Breast epithelium (tissue), 3 donors: ENCODE data around the gene HMGN5.

Experiments
- POLR2A ChIP-seq: fragments of 450-650 bp; IDR thresholded peaks from one replicate; pipeline ENCODE4 v1.6.1; 2016; ENCODE audit warnings: antibody characterized with exemption, mild to moderate bottlenecking, moderate library complexity
- POLR2AphosphoS5 ChIP-seq, 3 donors: sonication (generic); formaldehyde crosslinking; IDR thresholded peaks; one replicate each; pipeline ENCODE4 v1.6.1; 2017; ENCODE audit warnings: antibody characterized with exemption in 3 of 3
- TF ChIP-seq, protein P1 (sequence below), 3 donors: fragments of 450-650 bp; IDR thresholded peaks; one replicate each; pipeline ENCODE4 v1.5.1; 2016 to 2017; ENCODE audit warnings: antibody characterized with exemption in 3 of 3, mild to moderate bottlenecking in 3 of 3, moderate library complexity in 3 of 3

DNA sequence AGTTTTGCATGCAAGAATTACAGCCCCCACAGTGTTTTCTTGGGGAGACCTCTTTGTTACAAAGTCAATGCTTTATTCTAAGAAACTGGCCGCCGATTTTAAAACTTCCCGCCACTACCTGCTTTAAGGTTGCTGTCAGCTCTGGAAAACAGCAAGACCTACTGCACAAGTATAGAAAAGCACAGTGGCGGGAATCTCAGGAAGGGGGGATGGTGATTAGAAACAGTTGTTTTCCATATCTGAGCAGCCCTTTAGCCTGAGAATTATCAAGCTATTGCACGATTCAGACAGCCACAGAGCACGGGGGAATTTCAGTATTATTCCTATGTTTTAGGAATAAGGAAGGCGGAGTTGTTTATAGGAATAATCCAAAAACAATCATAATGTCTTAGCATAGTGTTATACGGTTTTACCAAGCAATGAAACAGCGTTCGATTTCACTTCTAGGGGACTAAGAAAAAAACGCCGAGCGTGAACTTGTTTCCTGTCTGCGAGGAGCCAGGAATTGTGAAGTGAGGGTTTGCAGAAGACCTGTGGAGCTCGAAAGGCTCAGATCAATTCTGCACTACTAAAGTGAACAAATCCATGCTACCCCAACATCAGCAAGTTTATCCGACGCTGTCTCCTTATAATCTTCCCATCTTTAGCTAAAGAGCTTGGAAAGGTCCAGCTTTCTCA is 81.3 kb downstream of the HMGN5 start:
- TF ChIP-seq, protein P1, sequence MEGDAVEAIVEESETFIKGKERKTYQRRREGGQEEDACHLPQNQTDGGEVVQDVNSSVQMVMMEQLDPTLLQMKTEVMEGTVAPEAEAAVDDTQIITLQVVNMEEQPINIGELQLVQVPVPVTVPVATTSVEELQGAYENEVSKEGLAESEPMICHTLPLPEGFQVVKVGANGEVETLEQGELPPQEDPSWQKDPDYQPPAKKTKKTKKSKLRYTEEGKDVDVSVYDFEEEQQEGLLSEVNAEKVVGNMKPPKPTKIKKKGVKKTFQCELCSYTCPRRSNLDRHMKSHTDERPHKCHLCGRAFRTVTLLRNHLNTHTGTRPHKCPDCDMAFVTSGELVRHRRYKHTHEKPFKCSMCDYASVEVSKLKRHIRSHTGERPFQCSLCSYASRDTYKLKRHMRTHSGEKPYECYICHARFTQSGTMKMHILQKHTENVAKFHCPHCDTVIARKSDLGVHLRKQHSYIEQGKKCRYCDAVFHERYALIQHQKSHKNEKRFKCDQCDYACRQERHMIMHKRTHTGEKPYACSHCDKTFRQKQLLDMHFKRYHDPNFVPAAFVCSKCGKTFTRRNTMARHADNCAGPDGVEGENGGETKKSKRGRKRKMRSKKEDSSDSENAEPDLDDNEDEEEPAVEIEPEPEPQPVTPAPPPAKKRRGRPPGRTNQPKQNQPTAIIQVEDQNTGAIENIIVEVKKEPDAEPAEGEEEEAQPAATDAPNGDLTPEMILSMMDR (IDR thresholded peaks at IDR 0.05), result no peak
- no peak for TF ChIP-seq POLR2AphosphoS5 (IDR thresholded peaks at IDR 0.05)
- no peak for TF ChIP-seq POLR2A
